HG03064 (cell line): ENCODE measurements around the gene CES3.

Experiments used
- ATAC-seq: cut with Tn5 transposase; IDR thresholded peaks from one replicate; pipeline ENCODE4 v1.9.1; 2021; ENCODE audit warnings: low read depth; ENCODE audit not compliant: unreplicated experiment

The CES3 gene

GRCh38 chr16:67023689-67024088 lies 62.6 kb downstream of the CES3 start:
- no peak for ATAC-seq
